Activated CD4-positive, CD25-positive, alpha-beta regulatory T cell treated with anti-CD3 and anti-CD28 coated beads, Interleukin-2, amount 50 U/mL, for 72 hours (primary cell): ENCODE results near the gene TRIM26.
"Not testable (repeated sequence)": the region's sequence is repeated elsewhere in the genome, so short reads cannot be mapped to it uniquely, and the experiment has no call there.

ENCODE experiments used
- DNase-seq: peaks from one replicate; pipeline ENCODE4 v3.0.0; 2021

The TRIM26 gene

DNA sequence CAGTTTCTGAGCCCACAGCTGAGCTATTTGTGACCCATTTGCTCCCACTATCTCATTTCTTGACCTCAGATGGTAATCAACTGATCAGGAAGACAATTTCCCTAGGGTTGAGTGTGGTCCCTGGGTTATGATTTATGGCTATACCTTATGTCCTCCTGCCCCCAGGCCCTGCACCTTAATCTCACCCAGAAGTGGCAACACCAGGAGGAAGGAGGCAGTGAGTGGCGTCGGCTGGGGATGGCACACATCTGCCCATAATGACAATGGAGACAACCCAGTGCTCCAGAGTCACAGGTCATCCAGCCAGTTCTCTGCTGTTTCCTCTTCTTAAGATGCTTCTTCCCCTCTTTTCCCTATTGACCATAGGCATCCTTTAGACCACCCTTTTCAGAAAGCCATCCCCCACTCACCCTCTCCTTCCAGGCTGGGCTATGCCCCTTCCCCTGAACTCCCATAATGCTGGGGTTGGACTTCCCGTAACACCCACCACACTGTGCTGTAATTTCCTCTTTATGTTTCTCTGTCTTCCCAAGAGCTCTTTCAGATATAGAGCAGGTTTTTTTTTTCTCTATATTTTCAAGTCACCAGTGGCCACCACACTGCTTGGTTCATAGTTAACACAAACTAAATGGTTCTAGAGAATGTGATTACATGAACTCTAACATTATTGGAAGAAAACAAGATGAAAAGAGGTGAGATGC lies 60.1 kb downstream of the TRIM26 start:
- no peak for DNase-seq

DNA sequence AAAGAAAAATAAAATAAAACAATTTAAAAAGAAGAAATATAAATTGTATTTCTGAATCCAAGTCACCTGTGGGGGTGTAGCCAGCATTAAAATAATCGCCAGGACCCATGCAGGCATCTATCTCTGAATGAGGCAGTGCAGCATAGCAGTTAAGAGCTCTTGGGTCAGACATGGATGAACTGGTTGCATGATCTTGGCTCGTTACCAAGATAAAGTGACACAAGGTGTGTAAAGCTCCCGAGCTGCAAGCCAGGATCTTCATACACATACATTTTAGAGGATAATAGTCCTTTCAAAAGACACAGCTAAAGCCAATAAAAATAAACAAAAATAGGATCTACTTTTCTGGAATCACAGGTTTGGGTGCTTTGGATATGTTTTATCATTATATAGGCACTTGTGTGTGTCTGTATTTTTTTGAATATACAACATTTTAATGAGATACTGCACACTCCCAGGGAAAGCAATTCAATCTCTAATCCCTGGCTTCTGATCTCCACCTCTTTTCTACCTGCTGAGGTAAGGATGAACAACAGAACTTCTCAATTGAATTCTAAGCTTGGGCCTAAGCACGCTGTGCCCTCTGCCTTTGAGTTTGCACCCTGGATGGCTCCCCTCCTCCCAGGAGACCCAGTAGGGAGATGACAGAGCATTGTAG lies 61.1 kb downstream of the TRIM26 start:
- DNase-seq = no peak

DNA sequence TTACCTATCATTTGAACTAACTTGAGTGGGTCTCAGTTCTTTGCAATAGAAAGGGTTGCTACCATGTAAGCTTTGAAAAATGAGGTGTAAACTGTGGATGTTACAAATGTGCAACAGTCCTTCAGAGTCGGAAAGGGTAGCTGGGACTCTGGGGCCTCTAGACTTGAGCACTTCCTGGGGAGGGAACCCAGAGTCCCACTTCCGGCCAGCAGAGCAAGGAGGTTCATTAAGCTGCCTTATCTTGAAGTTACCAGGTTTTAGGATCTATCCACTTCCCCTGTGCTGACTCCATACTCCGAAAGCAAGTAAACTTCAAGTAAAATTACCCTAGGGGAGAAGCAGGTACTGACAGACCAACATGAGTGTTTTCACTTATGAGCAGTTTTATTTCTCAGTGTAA lies 61.6 kb downstream of the TRIM26 start:
- no peak for DNase-seq

DNA sequence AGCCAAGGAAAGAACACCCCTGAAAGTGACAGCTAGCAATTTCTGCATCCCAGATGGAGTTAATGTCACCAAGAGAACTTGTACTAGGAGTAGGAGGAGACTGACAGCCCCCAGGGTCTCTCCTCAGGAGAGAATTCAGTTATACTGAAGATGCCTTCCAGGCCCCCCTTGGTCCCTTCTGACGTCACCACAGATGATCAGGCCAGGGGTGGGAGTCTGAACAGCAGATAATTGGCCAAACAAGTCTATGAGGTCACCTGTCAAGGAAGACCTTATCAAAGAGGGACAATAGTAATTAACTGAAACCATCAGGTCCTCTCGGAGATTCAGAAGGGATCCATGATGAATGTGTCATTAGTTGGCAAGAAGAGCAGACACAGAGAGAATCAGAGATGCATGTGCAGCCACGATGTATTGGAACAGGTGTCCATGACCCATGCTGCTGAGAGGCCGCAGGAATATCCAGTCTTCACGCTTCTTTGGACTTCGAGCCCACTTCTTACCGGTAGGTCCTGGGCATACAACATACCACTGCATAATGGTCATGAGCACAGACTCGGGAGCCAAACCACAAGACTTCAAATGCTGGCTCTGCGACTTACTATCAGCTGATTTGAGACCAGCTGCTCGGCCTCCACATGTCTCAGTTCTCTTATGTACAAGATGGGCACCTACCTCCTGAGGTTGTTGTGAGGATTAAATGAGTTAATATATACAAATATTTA lies 62.4 kb downstream of the TRIM26 start:
- no peak for DNase-seq

DNA sequence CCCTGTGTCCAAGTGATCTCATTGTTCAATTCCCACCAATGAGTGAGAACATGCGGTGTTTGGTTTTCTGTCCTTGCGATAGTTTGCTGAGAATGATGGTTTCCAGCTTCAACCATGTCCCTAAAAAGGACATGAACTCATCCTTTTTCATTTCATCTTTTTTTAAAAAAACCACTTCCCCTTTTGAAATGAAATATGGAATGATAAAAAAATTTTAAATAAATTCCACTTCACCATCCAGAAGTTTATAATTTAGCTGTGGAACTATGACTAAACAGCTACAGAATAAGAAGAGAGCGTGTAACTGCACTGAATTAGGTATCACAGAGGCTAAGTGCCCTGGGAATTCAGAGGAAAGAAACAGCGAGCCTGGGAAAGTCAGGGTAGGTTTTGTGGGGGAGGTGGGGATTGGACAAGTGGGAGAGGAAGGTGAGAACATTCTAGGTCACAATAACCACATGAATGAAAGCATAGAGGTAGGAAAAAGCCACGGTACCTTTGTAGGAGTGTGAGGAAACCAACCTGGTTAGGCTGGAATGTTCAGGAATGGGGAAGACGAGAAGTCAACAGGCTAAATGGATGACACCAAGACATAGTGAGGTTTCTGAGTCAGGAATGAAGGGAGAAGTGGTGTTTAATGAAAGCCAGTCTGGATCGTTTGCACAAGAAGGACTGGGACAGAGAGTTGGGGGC lies 63.2 kb downstream of the TRIM26 start:
- DNase-seq = no peak

DNA sequence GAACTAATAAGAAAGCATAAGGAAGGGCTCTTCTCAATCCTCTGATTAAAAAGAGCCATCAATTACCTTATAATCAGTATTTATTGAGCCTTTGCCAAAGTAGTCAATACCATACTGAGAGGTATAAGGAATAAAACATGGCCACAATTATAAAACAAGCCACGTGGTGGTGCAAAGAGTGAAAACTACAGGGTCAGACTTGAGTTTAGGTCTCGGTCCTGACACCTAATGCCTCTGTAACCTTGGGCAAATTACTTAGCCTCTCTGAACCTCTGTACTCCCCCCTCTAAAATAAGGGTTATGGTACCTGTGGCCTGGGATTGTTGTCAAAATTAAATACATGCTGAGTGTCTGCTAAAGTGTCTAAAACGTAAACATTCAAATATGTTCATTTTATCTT lies 64.0 kb downstream of the TRIM26 start:
- no peak for DNase-seq

DNA sequence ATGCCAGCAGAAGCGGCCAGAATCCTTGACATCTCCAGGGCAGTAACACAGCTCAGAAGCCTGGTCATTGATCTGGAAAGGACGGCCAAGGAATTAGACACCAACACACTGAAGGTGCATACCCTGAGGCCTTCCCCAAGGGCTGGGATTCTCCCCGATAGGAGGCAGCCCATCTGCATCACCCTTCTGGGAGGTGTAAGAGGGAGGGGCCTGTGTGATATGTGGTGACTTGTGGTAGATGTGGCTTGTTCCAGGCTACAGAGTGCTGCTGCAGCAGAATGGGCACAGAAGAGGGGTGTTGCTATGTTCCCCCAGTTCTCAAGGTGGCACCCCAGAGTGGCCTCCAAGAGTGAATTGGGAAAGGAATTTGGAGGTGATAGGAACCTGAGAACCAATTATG lies 66.1 kb downstream of the TRIM26 start:
- no peak for DNase-seq

DNA sequence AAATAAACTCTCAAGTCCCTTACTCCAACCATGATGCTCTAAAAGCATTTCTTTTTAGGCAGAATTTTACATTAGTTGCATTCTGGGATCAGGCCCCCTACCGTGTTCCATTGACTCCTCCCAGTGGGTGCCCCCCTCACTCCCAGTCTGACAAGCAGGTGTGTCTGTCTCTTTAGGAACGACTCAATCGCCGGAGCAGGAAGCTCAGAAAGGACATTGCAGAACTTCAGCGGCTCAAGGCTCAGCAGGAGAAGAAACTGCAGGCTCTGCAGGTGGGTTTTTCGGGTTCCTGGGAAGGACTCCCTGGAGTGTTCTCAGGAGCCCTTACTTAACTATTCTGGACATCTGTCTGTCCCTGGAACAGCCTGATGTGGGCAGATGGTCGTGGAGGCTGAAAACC lies 67.4 kb downstream of the TRIM26 start:
- no peak for DNase-seq

DNA sequence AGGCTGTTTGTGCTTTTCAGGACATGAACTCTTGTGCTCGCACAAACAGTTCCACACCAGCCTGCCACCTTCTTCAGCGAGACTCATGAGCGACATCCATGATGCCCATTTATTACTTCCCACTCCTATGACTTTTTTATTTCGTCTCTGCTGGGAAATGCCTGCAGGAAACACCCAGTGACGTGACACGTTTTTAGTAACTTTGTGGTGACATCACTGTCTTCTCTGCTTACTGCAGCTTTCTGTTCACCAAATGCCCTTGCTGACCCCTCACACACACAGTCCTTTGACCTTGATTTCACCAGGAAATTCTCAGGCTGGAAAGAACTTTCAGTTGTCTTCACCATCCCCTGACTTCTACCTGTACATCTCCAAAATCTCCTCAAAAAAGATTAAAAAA lies 68.4 kb downstream of the TRIM26 start:
- no peak for DNase-seq

DNA sequence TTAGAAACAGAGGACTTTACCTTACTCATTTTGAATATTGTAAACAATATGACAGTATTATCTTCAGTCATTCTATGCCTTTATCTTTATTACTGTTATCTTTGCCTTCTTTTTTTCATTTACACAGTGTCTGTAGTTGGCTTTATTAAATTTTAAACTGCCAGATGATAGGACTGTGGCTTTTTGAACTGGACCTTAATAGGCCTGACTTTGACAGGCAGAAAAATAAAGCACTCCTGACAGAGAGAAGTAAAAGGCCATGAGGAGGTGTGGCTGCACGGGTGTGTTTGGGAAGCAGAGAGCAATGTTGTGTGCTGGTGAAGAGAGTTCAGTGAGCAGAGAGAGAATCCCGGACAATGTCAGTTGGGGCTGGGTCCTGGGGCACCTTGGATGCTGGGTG lies 69.4 kb downstream of the TRIM26 start:
- DNase-seq = no peak

DNA sequence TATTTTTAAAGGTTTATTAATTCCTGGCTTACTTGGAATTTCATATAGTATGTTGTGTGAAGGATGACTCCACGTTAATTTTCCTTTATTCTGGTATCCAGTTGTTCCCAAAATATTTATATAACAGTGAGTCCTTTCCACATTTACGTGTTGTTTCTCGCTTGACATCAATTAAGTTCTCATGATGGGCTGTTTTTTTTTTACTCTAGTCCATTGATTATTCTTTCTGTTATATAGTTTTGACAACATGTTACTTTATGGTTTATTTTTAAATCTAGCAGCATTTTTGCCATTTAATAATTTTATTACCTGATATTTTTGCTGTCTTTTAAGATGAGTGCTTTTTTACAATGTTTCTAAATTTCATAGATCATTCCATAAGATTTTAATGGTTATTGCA lies 70.5 kb downstream of the TRIM26 start:
- DNase-seq = no peak

DNA sequence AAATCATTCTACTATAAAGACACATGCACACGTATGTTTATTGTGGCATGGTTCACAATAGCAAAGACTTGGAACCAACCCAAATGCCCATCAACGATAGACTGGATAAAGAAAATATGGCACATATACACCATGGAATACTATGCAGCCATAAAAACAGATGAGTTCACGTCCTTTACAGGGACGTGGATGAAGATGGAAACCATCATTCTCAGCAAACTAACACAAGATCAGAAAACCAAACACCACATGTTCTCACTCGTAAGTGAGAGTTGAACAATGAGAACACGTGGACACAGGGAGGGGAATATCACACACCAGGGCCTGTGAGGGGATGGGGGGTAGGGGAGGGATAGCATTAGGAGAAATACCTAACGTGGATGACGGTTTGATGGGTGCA lies 73.0 kb downstream of the TRIM26 start:
- not testable (repeated sequence) for DNase-seq

DNA sequence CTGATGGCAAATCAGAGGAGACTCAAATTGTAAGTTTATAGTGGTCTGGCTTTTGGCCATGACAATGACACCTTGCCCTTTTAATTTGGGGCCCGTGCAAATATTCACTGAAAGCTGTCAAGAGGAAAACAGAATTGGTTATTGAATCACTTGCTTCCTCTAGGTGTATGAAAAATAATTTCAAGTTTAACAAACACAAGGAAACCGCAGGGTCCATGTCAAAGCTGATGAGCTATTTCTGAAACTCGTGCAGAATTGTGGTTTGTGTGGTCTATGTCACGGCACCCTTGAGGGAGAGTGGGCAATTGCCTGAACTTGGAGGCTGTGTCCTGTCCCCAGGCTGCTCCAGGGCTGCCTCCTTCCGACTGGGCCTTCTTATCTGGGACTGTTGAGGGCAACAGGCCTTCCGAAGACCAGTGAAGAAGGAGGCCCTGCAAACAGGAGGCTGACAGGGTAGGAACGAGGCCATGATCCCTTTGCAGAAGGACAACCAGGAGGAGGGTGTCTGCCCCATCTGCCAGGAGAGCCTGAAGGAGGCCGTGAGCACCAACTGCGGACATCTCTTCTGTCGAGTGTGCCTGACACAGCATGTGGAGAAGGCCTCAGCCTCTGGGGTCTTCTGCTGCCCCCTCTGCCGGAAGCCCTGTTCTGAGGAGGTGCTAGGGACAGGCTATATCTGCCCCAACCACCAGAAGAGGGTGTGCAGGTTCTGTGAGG lies 76.5 kb downstream of the TRIM26 start:
- no peak for DNase-seq

DNA sequence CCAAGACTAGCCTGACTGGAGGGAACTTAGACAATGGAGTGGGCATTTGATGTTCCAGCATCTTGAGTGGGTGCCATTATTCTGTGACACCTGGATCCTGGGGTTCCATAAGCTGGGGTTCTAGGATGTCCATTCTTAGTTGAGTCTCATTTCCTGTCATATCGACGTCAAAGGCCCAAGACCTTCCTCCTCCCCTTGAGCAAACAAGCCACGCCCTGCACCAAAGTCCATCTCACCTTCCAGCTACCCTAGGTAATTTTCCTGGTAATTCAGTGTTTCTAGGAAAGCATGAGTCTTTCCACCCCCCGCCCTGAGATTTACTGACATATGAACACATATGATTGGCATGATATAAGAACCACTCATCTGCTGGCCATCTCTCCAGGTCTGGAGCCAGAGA lies 77.4 kb downstream of the TRIM26 start, which contains the start of gene TRIM40:
Gene TRIM40, plus strand, starts transcription at position 384 of the 400 bp plus-strand sequence. CDS start 897 bp downstream, outside the sequence.
- DNase-seq = no peak

DNA sequence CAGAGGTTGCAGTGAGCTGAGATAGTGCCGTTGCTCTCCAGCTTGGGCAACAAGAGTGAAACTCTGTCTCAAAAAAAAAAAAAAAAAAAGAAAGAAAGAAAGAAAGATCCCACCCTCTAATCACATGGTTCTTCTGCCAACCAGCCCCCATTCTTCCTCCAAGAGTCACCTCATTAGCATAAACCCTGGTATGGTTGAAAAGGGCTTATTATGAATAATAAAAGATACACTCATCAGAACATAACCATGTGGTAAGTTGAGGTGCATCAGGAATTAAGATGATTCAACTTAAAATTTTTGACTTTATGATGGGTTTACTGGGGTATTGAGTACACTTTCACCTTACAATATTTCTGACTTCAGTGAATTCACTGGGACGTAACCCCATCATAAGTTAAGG lies 78.1 kb downstream of the TRIM26 start:
- DNase-seq = no peak
